ENCODE measurements around the gene OR56A1.

- no peak for TF ChIP-seq CTCF (IDR thresholded peaks at IDR 0.05; ENCODE audit: poor library complexity, severe bottlenecking)
- no peak for TF ChIP-seq EZH2 (IDR thresholded peaks at IDR 0.05; ENCODE audit: borderline replicate concordance, insufficient read depth, low read length, poor library complexity, severe bottlenecking)
- no peak for TF ChIP-seq EP300 (conservative IDR thresholded peaks at IDR 0.05; ENCODE audit: poor library complexity, severe bottlenecking)
- TF ChIP-seq TAF1 (IDR thresholded peaks at IDR 0.05; ENCODE audit: low read depth): no peak
- no peak for TF ChIP-seq POLR2AphosphoS5 (IDR thresholded peaks at IDR 0.05)
- no peak for TF ChIP-seq RAD21 (conservative IDR thresholded peaks at IDR 0.05)
- no peak for TF ChIP-seq REST (IDR thresholded peaks at IDR 0.05; ENCODE audit: borderline replicate concordance)
- no peak for TF ChIP-seq MXI1 (conservative IDR thresholded peaks at IDR 0.05; ENCODE audit: poor library complexity, severe bottlenecking)
Measured at GRCh38 chr11:6055569-6055968, 25.0 kb upstream of the OR56A1 start.

All from neural cell (in vitro differentiated cells).